Activated gamma-delta T cell treated with Interleukin-2 at 50 U/mL for 16 hours (primary cell): ENCODE results near the gene SLC7A9.
"Not testable (repeated sequence)": the region's sequence is repeated elsewhere in the genome, so short reads cannot be mapped to it uniquely, and the experiment has no call there.

Source experiments
- DNase-seq: peaks from one replicate; pipeline ENCODE4 v3.0.0-alpha.2; 2020

Gene SLC7A9

GRCh38 chr19:32824191-32824751 is 45.3 kb downstream of the SLC7A9 start:
- DNase-seq = no peak

GRCh38 chr19:32823747-32824102 is 45.8 kb downstream of the SLC7A9 start:
- DNase-seq = no peak

- DNase-seq = no peak
These were observed 46.4 kb downstream of the SLC7A9 start for GRCh38 chr19:32822916-32823746.

GRCh38 chr19:32819419-32820400 is 49.9 kb downstream of the SLC7A9 start:
- no peak for DNase-seq

GRCh38 chr19:32818536-32818935 is 51.0 kb downstream of the SLC7A9 start:
- no peak for DNase-seq

DNA sequence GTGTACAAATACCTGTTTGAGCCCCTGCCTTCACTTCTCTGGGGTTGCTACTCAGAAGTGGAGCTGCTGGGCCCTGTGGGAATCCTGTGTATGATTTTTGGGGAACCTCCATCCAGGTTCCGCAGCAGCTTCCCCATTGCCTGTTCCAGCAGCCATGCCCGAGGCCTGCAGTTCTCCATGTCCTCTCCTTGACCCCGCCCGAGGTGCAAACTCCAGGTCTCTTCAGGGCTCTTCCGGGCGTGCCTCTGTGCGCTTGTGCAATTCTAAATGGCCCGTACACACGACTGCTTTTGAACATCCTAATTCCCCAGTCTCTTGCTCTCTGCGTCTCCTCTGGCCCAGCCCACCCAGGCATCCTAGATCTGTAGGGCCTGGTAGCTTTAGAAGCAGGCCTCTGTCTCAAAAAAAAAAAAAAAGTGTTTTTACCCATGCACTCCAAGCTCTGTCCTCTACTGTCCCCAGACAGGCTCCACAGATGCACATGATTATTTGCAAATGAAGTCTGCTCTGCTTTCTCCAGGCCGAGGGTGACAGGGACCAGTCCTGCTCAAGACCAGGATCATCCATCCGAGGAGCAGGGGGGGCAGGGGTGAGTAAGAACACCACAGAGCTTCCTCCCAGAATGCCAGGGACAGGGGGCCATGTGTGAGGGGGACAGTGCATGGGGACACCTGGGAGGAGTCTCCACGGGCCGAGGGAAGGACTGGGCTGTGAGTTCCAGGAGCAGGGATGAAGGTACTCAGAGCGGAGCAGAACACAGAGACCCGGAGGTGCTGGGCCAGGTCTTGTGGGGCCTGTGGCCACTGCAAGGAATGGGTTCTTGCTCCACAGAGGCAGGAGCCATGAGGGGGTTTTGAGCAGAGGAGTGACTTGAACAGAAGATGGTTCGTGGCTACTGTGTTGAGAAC is 51.7 kb downstream of the SLC7A9 start:
- DNase-seq = no peak

GRCh38 chr19:32816555-32817099 is 52.9 kb downstream of the SLC7A9 start:
- DNase-seq = no peak

GRCh38 chr19:32814624-32815023 is 54.9 kb downstream of the SLC7A9 start:
- DNase-seq = no peak

- DNase-seq = no peak
These were observed 55.6 kb downstream of the SLC7A9 start for GRCh38 chr19:32813862-32814425.

- no peak for DNase-seq
These were observed 57.0 kb downstream of the SLC7A9 start for GRCh38 chr19:32812571-32812970.

- no peak for DNase-seq
These were observed 57.5 kb downstream of the SLC7A9 start for GRCh38 chr19:32812036-32812435.

- DNase-seq = no peak
These were observed 58.4 kb downstream of the SLC7A9 start for GRCh38 chr19:32811151-32811550.

- DNase-seq = no peak
These were observed 59.1 kb downstream of the SLC7A9 start for GRCh38 chr19:32810452-32810851.

- no peak for DNase-seq
These were observed 59.8 kb downstream of the SLC7A9 start for GRCh38 chr19:32809754-32810153.

DNA sequence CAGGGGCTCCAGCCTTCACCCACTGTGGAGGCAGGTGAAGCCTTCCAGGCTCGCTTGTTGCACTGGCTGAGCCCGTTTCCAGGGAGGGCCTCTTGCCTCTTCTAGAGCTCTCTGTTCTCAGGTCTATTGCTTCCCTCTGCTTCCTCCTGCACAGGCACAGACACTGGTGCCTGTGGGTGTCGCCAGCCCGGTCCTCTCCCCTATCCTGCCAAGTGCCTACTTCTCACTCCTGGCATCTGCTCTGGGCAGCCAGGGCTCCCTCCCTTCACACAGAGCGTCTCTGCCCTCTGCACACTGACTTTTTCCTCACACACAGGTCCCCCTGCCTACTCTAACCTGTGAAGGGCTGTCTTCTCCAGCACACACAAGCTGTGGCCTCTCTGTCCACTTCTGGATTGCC is 60.3 kb downstream of the SLC7A9 start:
- DNase-seq = no peak

- DNase-seq = no peak
These were observed 61.3 kb downstream of the SLC7A9 start for GRCh38 chr19:32808236-32808635.

DNA sequence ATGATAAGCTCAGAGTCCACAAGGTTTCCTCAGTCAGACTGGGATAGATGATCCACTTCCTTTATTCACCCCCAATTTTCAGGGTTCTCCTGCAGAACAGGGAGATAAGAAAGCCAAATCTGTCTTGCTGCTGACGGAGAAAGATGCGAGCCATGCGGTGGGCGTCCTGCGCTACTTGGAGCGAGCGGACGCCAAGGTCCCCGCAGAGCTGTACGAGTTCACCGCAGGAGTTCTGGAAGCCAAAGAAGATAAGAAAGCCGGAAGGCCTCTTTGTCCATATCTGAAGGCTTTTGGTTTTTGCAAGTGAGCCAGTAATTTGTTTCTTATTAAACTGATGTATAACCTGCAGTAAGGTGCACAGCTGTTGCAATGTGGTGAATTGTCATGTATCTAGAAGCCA is 66.7 kb downstream of the SLC7A9 start:
- no peak for DNase-seq

- no peak for DNase-seq
These were observed 68.8 kb downstream of the SLC7A9 start for GRCh38 chr19:32800754-32801153.

DNA sequence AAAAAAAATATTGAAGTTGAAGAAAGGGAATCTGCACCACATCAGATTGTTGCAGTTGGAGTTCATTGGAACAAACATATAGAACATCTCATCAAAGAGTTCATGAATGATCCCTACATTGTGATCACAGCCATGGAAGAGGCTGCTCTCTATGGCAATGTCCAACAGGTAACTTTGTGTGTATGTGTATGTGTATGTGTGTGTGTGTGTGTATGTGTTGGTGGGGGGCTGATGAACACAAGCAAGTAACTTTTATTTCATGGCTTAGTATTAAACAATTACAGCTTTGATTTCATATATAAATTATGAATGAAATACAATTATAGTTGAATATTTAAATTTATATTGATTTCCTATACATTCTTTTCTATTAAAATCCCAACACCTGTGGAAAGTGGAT is 69.4 kb downstream of the SLC7A9 start:
- no peak for DNase-seq

- no peak for DNase-seq
These were observed 71.4 kb downstream of the SLC7A9 start for GRCh38 chr19:32798201-32798600.

DNA sequence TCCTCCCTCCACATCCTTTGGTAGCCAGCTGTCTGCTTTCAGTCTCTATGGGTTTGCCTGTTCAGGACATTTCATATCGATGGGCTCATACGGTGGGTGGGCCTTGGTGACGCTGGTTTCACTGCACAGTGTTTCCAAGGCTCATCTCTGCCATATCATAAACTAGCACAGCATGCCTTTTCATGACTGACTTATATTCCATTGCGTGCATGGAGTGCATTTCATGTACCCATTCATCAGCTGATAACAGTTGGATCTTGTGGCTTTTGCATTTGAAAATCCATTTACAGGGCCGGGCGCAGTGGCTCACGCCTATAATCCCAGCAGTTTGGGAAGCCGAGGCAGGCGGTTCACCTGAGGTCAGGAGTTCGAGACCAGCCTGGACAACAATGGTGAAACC is 80.1 kb downstream of the SLC7A9 start:
- no peak for DNase-seq

- not testable (repeated sequence) for DNase-seq
These were observed 81.7 kb downstream of the SLC7A9 start for GRCh38 chr19:32787895-32788294.
